ENCODE data around the gene DOCK2. TPM values are rescaled to one million over a fixed set of nuclear protein-coding genes. Genes with fewer than 3 reads are reported as not detected.

Gene DOCK2
- total RNA-seq, 1 experiment from 2014 or later: 4.6 TPM

DNA sequence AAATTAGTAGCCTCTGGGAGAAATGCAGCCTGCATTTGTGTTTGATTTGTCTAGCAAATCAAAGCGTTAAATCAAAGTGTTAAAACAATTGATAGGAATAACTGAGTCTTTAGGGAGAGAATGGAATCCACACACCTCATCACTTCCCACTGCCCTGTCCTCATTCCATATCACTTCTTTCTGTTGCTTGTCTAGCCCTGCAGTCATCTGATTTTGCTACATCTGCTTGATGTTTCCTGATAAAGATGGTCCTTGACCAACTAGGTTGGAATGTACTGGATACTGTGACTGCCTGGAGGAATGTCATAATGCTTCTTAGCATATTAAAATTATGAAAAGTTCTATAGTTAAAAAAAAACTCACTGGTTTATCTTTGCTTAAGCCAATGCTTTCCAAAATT is 119.9 kb downstream of the DOCK2 start (continued):
- TF ChIP-seq USF2 (CRISPR knock-in tag; IDR thresholded peaks at IDR 0.05) (no peak), ZNF423 (CRISPR knock-in tag; IDR thresholded peaks at IDR 0.05) (no peak), CDX4 (CRISPR knock-in tag; IDR thresholded peaks at IDR 0.05; ENCODE audit: borderline replicate concordance) (no peak), ZBTB21 (CRISPR knock-in tag; IDR thresholded peaks at IDR 0.05; ENCODE audit: borderline replicate concordance) (no peak), SMAD4 (CRISPR knock-in tag; IDR thresholded peaks at IDR 0.05) (no peak), NR1H2 (CRISPR knock-in tag; IDR thresholded peaks at IDR 0.05) (no peak), HMGXB4 (CRISPR knock-in tag; IDR thresholded peaks at IDR 0.05) (no peak), EMX1 (CRISPR knock-in tag; IDR thresholded peaks at IDR 0.05) (no peak)
- TF ChIP-seq, protein P1, sequence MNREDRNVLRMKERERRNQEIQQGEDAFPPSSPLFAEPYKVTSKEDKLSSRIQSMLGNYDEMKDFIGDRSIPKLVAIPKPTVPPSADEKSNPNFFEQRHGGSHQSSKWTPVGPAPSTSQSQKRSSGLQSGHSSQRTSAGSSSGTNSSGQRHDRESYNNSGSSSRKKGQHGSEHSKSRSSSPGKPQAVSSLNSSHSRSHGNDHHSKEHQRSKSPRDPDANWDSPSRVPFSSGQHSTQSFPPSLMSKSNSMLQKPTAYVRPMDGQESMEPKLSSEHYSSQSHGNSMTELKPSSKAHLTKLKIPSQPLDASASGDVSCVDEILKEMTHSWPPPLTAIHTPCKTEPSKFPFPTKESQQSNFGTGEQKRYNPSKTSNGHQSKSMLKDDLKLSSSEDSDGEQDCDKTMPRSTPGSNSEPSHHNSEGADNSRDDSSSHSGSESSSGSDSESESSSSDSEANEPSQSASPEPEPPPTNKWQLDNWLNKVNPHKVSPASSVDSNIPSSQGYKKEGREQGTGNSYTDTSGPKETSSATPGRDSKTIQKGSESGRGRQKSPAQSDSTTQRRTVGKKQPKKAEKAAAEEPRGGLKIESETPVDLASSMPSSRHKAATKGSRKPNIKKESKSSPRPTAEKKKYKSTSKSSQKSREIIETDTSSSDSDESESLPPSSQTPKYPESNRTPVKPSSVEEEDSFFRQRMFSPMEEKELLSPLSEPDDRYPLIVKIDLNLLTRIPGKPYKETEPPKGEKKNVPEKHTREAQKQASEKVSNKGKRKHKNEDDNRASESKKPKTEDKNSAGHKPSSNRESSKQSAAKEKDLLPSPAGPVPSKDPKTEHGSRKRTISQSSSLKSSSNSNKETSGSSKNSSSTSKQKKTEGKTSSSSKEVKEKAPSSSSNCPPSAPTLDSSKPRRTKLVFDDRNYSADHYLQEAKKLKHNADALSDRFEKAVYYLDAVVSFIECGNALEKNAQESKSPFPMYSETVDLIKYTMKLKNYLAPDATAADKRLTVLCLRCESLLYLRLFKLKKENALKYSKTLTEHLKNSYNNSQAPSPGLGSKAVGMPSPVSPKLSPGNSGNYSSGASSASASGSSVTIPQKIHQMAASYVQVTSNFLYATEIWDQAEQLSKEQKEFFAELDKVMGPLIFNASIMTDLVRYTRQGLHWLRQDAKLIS (CRISPR knock-in tag; IDR thresholded peaks at IDR 0.05; ENCODE audit: borderline replicate concordance): no peak
- TF ChIP-seq, protein P2, sequence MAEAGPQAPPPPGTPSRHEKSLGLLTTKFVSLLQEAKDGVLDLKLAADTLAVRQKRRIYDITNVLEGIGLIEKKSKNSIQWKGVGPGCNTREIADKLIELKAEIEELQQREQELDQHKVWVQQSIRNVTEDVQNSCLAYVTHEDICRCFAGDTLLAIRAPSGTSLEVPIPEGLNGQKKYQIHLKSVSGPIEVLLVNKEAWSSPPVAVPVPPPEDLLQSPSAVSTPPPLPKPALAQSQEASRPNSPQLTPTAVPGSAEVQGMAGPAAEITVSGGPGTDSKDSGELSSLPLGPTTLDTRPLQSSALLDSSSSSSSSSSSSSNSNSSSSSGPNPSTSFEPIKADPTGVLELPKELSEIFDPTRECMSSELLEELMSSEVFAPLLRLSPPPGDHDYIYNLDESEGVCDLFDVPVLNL (CRISPR knock-in tag; IDR thresholded peaks at IDR 0.05; ENCODE audit: borderline replicate concordance, low read depth): no peak

DNA sequence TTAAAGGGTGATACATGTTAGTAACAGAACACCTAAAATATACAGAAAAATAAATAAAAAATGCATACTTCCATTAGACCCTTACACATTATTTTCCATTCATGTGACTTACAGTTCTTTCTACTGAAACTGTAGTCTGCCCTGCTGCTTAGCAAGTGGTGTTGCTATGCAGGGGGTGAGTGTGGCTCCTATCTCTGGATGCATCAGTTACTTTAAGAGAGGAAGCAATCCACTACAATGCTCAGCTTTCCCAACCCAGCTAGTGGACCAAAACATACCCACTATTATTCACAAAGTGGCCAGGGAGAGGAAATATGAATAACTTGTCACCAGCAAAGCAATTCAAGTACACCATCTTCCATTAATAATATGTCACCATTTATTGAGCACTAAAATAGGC is 121.8 kb downstream of the DOCK2 start:
- ChIA-PET CTCF (no interaction called here), POLR2A (no interaction called here)
- Mint-ChIP-seq H3K4me1 (peaks cover 13% of the 10 kb centered on the region), H3K27ac (no peak overlapping the region), H3K27me3 (ENCODE audit: low read depth) (no peaks in the 10 kb centered on the region), H3K36me3 (no peaks in the 10 kb centered on the region), H3K4me3 (no peak overlapping the region), H3K9me3 (no peaks in the 10 kb centered on the region)
- no peak for DNase-seq (ENCODE audit: low spot score)
- ATAC-seq: no peak
- TF ChIP-seq ETV6 (CRISPR knock-in tag; IDR thresholded peaks at IDR 0.05): no peak
- TF ChIP-seq ATF1 (CRISPR knock-in tag; IDR thresholded peaks at IDR 0.05): no peak
- TF ChIP-seq, protein P3, sequence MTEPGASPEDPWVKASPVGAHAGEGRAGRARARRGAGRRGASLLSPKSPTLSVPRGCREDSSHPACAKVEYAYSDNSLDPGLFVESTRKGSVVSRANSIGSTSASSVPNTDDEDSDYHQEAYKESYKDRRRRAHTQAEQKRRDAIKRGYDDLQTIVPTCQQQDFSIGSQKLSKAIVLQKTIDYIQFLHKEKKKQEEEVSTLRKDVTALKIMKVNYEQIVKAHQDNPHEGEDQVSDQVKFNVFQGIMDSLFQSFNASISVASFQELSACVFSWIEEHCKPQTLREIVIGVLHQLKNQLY (CRISPR knock-in tag; IDR thresholded peaks at IDR 0.05): no peak
- TF ChIP-seq, protein P4, sequence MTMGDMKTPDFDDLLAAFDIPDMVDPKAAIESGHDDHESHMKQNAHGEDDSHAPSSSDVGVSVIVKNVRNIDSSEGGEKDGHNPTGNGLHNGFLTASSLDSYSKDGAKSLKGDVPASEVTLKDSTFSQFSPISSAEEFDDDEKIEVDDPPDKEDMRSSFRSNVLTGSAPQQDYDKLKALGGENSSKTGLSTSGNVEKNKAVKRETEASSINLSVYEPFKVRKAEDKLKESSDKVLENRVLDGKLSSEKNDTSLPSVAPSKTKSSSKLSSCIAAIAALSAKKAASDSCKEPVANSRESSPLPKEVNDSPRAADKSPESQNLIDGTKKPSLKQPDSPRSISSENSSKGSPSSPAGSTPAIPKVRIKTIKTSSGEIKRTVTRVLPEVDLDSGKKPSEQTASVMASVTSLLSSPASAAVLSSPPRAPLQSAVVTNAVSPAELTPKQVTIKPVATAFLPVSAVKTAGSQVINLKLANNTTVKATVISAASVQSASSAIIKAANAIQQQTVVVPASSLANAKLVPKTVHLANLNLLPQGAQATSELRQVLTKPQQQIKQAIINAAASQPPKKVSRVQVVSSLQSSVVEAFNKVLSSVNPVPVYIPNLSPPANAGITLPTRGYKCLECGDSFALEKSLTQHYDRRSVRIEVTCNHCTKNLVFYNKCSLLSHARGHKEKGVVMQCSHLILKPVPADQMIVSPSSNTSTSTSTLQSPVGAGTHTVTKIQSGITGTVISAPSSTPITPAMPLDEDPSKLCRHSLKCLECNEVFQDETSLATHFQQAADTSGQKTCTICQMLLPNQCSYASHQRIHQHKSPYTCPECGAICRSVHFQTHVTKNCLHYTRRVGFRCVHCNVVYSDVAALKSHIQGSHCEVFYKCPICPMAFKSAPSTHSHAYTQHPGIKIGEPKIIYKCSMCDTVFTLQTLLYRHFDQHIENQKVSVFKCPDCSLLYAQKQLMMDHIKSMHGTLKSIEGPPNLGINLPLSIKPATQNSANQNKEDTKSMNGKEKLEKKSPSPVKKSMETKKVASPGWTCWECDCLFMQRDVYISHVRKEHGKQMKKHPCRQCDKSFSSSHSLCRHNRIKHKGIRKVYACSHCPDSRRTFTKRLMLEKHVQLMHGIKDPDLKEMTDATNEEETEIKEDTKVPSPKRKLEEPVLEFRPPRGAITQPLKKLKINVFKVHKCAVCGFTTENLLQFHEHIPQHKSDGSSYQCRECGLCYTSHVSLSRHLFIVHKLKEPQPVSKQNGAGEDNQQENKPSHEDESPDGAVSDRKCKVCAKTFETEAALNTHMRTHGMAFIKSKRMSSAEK (CRISPR knock-in tag; IDR thresholded peaks at IDR 0.05; ENCODE audit: borderline replicate concordance): no peak
- TF ChIP-seq TEAD4 (CRISPR knock-in tag; IDR thresholded peaks at IDR 0.05): no peak
- no peak for TF ChIP-seq CDX4 (CRISPR knock-in tag; IDR thresholded peaks at IDR 0.05; ENCODE audit: borderline replicate concordance)
- no peak for TF ChIP-seq SMAD4 (CRISPR knock-in tag; IDR thresholded peaks at IDR 0.05)
- no peak for TF ChIP-seq MYBL2 (CRISPR knock-in tag; IDR thresholded peaks at IDR 0.05)
- TF ChIP-seq NR3C1 (CRISPR knock-in tag; conservative IDR thresholded peaks at IDR 0.05; ENCODE audit: low read depth): no peak
- no peak for TF ChIP-seq ZNF396 (CRISPR knock-in tag; IDR thresholded peaks at IDR 0.05; ENCODE audit: borderline replicate concordance)
- no peak for TF ChIP-seq PREB (CRISPR knock-in tag; IDR thresholded peaks at IDR 0.05; ENCODE audit: borderline replicate concordance)
- TF ChIP-seq CBFB (CRISPR knock-in tag; IDR thresholded peaks at IDR 0.05; ENCODE audit: low read depth): no peak
- TF ChIP-seq SOX15 (CRISPR knock-in tag; IDR thresholded peaks at IDR 0.05): no peak

Data from WTC11 (cell line).